H7 (cell line): Measurements from ENCODE around the gene SSC5D. TPM values are rescaled to one million over a fixed set of nuclear protein-coding genes. Genes with fewer than 3 reads are reported as not detected.

ENCODE experiments used
- DNase-seq: peaks from one replicate; pipeline ENCODE4 v3.0.0; 2012
- H3K27me3 ChIP-seq: 2 replicates; pipeline ENCODE4 v1.6.0; 2011; ENCODE audit warnings: mild to moderate bottlenecking, low read length; ENCODE audit not compliant: control insufficient read depth, insufficient read depth
- H3K36me3 ChIP-seq: replicated peaks from 2 replicates; pipeline ENCODE4 v1.5.1; 2011; ENCODE audit warnings: low read length; ENCODE audit not compliant: control insufficient read depth, insufficient read depth
- H3K4me3 ChIP-seq: 2 replicates; pipeline ENCODE4 v1.5.1; 2011; ENCODE audit warnings: low read depth, mild to moderate bottlenecking, control low read depth, low read length, moderate library complexity; ENCODE audit not compliant: insufficient read depth
- total RNA-seq: library from RNA; depleted of rRNA; stranded (reverse); fragments of >200 nt; shearing (Covaris generic); gene quantifications from 2 replicates; pipeline ENCODE4 v1.2.3, GENCODE V29; 2014

The SSC5D gene
- total RNA-seq, 1 experiment from 2014 or later = 0.87 TPM

- H3K27me3 ChIP-seq = no peaks in the 10 kb centered on the region
Measured at GRCh38 chr19:55535965-55536350, 47.7 kb downstream of the SSC5D start.

GRCh38 chr19:55536366-55536765, 48.1 kb downstream of the SSC5D start:
- Histone ChIP-seq H3K36me3 (no peaks in the 10 kb centered on the region), H3K4me3 (no peak overlapping the region), H3K27me3 (no peaks in the 10 kb centered on the region)
- DNase-seq = peak; percentile 56

More at GRCh38 chr19:55535965-55536350, 47.7 kb downstream of the SSC5D start:
- Histone ChIP-seq H3K4me3 (no peak overlapping the region), H3K36me3 (no peaks in the 10 kb centered on the region)
- DNase-seq = no peak

- Histone ChIP-seq H3K27me3 (no peaks in the 10 kb centered on the region), H3K4me3 (no peak within 1 kb of the TSS), H3K36me3 (no peaks in the 10 kb centered on the region)
- DNase-seq = peak; percentile 99
Measured at GRCh38 chr19:55536951-55537740, 48.9 kb downstream of the SSC5D start, which contains the start of gene SBK2. TSS of gene SBK2 (minus strand) at chr19:55537133. CDS start at chr19:55536294, 839 bp downstream.

- DNase-seq = peak; percentile 88
- no peaks in the 10 kb centered on the region for H3K27me3 ChIP-seq
- H3K36me3 ChIP-seq = no peaks in the 10 kb centered on the region
- H3K4me3 ChIP-seq = no peak overlapping the region
Measured at GRCh38 chr19:55537741-55538111, 49.5 kb downstream of the SSC5D start.

- Histone ChIP-seq H3K27me3 (no peaks in the 10 kb centered on the region), H3K4me3 (no peak overlapping the region), H3K36me3 (no peaks in the 10 kb centered on the region)
- peak; percentile 61 for DNase-seq
Measured at GRCh38 chr19:55538132-55538531, 49.9 kb downstream of the SSC5D start.

- peak; percentile 45 for DNase-seq
- Histone ChIP-seq H3K36me3 (no peaks in the 10 kb centered on the region), H3K27me3 (no peaks in the 10 kb centered on the region), H3K4me3 (no peak overlapping the region)
Measured at GRCh38 chr19:55539090-55539984, 51.1 kb downstream of the SSC5D start.

GRCh38 chr19:55540619-55541018, 52.4 kb downstream of the SSC5D start:
- no peaks in the 10 kb centered on the region for H3K36me3 ChIP-seq
- no peak overlapping the region for H3K4me3 ChIP-seq
- DNase-seq = no peak
- no peaks in the 10 kb centered on the region for H3K27me3 ChIP-seq

GRCh38 chr19:55541091-55541490, 52.9 kb downstream of the SSC5D start:
- H3K4me3 ChIP-seq = no peak overlapping the region
- DNase-seq = peak; percentile 54
- no peaks in the 10 kb centered on the region for H3K27me3 ChIP-seq
- no peaks in the 10 kb centered on the region for H3K36me3 ChIP-seq

GRCh38 chr19:55542292-55542855, 54.1 kb downstream of the SSC5D start:
- no peak overlapping the region for H3K4me3 ChIP-seq
- H3K36me3 ChIP-seq = no peaks in the 10 kb centered on the region
- no peaks in the 10 kb centered on the region for H3K27me3 ChIP-seq
- DNase-seq = no peak

- Histone ChIP-seq H3K36me3 (no peaks in the 10 kb centered on the region), H3K27me3 (no peaks in the 10 kb centered on the region), H3K4me3 (no peak overlapping the region)
- DNase-seq = peak; percentile 23
Measured at GRCh38 chr19:55543567-55543966, 55.3 kb downstream of the SSC5D start.

- no peaks in the 10 kb centered on the region for H3K27me3 ChIP-seq
- peak; percentile 55 for DNase-seq
- H3K4me3 ChIP-seq = no peak overlapping the region
- H3K36me3 ChIP-seq = no peaks in the 10 kb centered on the region
Measured at GRCh38 chr19:55544014-55544413, 55.8 kb downstream of the SSC5D start.

- H3K4me3 ChIP-seq = no peak overlapping the region
- no peaks in the 10 kb centered on the region for H3K36me3 ChIP-seq
- no peaks in the 10 kb centered on the region for H3K27me3 ChIP-seq
- peak; percentile 52 for DNase-seq
Measured at GRCh38 chr19:55544776-55545439, 56.7 kb downstream of the SSC5D start.

GRCh38 chr19:55545443-55545842, 57.2 kb downstream of the SSC5D start, which contains the start of gene SBK3:
TSS of gene SBK3 (minus strand) at chr19:55545543. CDS start at chr19:55545543, 0 bp downstream.
- H3K4me3 ChIP-seq = no peak within 1 kb of the TSS
- DNase-seq = peak; percentile 36
- no peaks in the 10 kb centered on the region for H3K27me3 ChIP-seq
- H3K36me3 ChIP-seq = no peaks in the 10 kb centered on the region

- Histone ChIP-seq H3K36me3 (no peaks in the 10 kb centered on the region), H3K4me3 (no peak overlapping the region), H3K27me3 (no peaks in the 10 kb centered on the region)
- DNase-seq = peak; percentile 48
Measured at GRCh38 chr19:55546011-55546410, 57.8 kb downstream of the SSC5D start.
